Ishikawa (cell line): ENCODE measurements around the gene TIAM1.

Experiments used
- CEBPB ChIP-seq: IDR thresholded peaks from 2 replicates; pipeline ENCODE4 v1.6.1; 2012
- CREB1 ChIP-seq: IDR thresholded peaks from 2 replicates; pipeline ENCODE4 v1.6.1; 2012; ENCODE audit warnings: low read depth
- EGR1 ChIP-seq: IDR thresholded peaks from 2 replicates; pipeline ENCODE4 v1.6.1; 2012
- EP300 ChIP-seq: IDR thresholded peaks from 2 replicates; pipeline ENCODE4 v1.6.1; 2012; ENCODE audit warnings: borderline replicate concordance
- FOXM1 ChIP-seq: IDR thresholded peaks from 2 replicates; pipeline ENCODE4 v1.6.1; 2012; ENCODE audit warnings: low read depth, borderline replicate concordance
- MAX ChIP-seq: IDR thresholded peaks from 2 replicates; pipeline ENCODE4 v1.6.1; 2012
- NFIC ChIP-seq: IDR thresholded peaks from 2 replicates; pipeline ENCODE4 v1.6.1; 2012
- RAD21 ChIP-seq: IDR thresholded peaks from 2 replicates; pipeline ENCODE4 v1.6.1; 2012; ENCODE audit warnings: low read depth
- REST ChIP-seq: IDR thresholded peaks from 2 replicates; pipeline ENCODE4 v1.6.1; 2012; ENCODE audit warnings: low read depth, mild to moderate bottlenecking
- TAF1 ChIP-seq: IDR thresholded peaks from 2 replicates; pipeline ENCODE4 v1.6.1; 2012; ENCODE audit warnings: low read depth, mild to moderate bottlenecking
- TCF12 ChIP-seq: IDR thresholded peaks from 2 replicates; pipeline ENCODE4 v1.6.1; 2012; ENCODE audit warnings: low read depth
- TEAD4 ChIP-seq: IDR thresholded peaks from 2 replicates; pipeline ENCODE4 v1.6.1; 2012
- USF1 ChIP-seq: IDR thresholded peaks from 2 replicates; pipeline ENCODE4 v1.6.1; 2012
- YY1 ChIP-seq: IDR thresholded peaks from 2 replicates; pipeline ENCODE4 v1.6.1; 2012; ENCODE audit warnings: low read depth
- ZBTB7A ChIP-seq: IDR thresholded peaks from 2 replicates; pipeline ENCODE4 v1.6.1; 2012; ENCODE audit warnings: low read depth

TIAM1 gene

GRCh38 chr21:31078216-31078615 lies 265.8 kb downstream of the TIAM1 start:
- TF ChIP-seq EP300 (no peak), ZBTB7A (no peak), CREB1 (no peak), EGR1 (no peak), TCF12 (no peak), NFIC (no peak), TEAD4 (no peak), REST (no peak), USF1 (no peak), FOXM1 (no peak), TAF1 (no peak), MAX (no peak), YY1 (no peak), CEBPB (no peak), RAD21 (no peak)

GRCh38 chr21:31075848-31076247 lies 268.2 kb downstream of the TIAM1 start:
- TF ChIP-seq REST (no peak), CEBPB (peak; percentile 61), TEAD4 (no peak), EP300 (no peak), MAX (no peak)

GRCh38 chr21:31072533-31072932 lies 271.5 kb downstream of the TIAM1 start:
- TF ChIP-seq MAX (no peak), EGR1 (no peak), CREB1 (no peak), ZBTB7A (no peak), TCF12 (no peak), USF1 (no peak), RAD21 (no peak)
